SH-SY5Y (cell line): ENCODE results near the gene OR6B1.

Experiments
- GATA2 ChIP-seq: IDR thresholded peaks from 2 replicates; pipeline ENCODE4 v1.6.1; 2011; ENCODE audit warnings: mild to moderate bottlenecking, low read depth, low read length
- GATA3 ChIP-seq: IDR thresholded peaks from 2 replicates; pipeline ENCODE4 v1.6.1; 2011; ENCODE audit warnings: low read depth, mild to moderate bottlenecking, low read length, moderate library complexity

OR6B1 gene

GRCh38 chr7:144000020-144000419 is at the start of gene OR6B1:
Gene OR6B1 (plus strand): TSS chr7:144000320. CDS start chr7:144003997, 3,677 bp downstream.
- TF ChIP-seq GATA2 (no peak), GATA3 (no peak)

DNA sequence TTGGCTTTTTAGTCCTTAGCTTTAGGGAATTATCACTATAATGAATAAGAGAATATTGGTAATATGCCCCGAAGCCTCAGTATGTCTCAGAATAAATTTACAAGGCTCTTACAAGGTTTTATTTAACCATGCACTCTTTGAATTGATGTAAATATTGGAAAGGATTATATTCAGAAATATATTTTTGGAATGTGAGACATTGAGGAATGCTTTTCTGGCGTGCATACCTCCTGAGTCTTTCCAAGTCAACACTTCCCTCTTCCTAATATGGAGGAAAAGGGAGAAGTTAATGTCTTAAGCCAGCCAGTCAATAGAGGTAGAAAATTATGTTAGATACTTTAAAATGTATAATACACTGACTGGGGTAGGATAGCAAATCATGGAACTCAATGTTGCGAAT is 46.7 kb upstream of the OR6B1 start:
- TF ChIP-seq GATA3 (no peak), GATA2 (no peak)

- TF ChIP-seq GATA2 (no peak), GATA3 (no peak)
Observed at GRCh38 chr7:143954135-143954534, 46.0 kb upstream of the OR6B1 start.

- TF ChIP-seq GATA3 (no peak), GATA2 (no peak)
Observed at GRCh38 chr7:143954544-143954943, 45.6 kb upstream of the OR6B1 start, which contains the start of gene OR2F1. Gene OR2F1 (plus strand): TSS chr7:143954844. CDS start chr7:143959971, 5,127 bp downstream.

GRCh38 chr7:143958781-143959180 is 41.3 kb upstream of the OR6B1 start:
- TF ChIP-seq GATA2 (no peak), GATA3 (no peak)

DNA sequence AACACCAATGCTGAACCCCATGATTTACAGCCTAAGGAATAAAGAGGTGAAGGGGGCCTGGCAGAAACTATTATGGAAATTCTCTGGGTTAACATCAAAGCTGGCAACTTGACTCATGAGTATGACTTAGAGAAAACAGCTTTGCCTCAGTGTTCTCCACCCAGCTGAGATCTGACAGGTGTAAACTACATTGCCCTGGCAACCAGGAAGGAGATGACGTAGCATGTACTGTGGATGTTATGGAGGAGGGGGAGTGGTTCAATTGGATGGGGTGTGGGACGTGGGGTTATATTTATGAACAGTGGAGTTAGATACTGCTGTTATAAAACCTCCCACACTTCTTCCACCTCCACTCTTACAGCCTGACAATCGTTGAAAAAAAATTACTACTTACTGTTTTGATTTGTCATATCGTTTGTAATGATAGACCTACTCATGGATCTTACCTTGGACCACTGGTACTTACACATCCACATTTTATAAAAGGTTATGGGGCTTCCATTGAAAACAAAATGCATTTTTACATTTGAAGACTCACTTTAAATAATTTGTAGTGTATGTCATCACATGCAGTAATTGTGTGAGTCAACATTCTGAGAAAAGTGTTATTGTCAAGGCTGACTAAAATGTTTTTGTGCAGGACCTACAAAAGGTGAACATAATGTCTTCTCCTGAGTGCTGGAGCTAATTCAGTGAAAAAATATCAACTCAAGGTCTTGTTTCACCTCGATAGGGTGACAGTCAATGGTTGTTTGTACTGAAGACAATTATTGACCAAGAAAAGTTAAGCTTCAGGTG is 39.1 kb upstream of the OR6B1 start:
- no peak for TF ChIP-seq GATA2
- TF ChIP-seq GATA3: no peak

GRCh38 chr7:143965280-143965679 is 34.8 kb upstream of the OR6B1 start:
- TF ChIP-seq GATA3 (no peak), GATA2 (no peak)

- TF ChIP-seq GATA2 (no peak), GATA3 (no peak)
Observed at GRCh38 chr7:143967398-143967797, 32.7 kb upstream of the OR6B1 start.

- TF ChIP-seq GATA3 (no peak), GATA2 (no peak)
Observed at GRCh38 chr7:143973870-143974416, 26.2 kb upstream of the OR6B1 start.

GRCh38 chr7:143974459-143974858 is 25.7 kb upstream of the OR6B1 start:
- TF ChIP-seq GATA2 (no peak), GATA3 (no peak)

DNA sequence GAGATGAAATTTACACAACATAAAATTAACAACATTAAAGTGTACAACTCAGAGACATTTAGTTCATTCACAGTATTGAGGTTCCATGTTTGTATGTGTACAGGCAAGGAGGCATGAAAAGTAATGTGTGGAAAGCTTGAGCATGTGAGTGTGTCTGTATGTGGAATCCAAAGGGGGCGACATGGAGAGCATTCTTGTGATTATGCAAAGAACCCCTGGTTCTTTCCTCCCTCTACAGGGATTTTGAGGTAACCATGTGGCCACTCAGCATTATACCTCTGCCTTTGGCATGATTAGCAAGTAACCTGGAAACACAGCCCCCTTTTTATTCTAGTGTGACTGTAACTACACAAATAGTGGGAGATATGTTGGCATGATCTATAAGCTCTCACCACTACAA is 24.5 kb upstream of the OR6B1 start:
- no peak for TF ChIP-seq GATA2
- TF ChIP-seq GATA3: no peak

DNA sequence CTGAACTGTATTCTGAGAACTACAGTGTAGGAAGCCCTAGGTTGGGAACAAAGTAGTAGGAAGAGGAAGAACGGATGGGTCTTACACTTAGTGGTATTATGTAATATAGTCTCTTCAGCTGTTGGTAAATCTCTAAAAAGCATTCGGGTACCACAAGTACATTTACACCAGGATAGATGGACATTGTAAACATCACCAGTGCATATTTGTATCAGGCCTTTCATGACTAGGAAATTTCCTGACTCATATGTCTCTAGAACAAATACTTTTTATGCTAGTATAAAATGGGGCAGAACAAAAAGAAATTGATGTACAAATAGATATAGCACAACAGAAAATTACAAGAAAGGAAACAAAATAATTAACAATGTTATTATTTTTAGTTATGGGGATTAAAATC is 21.5 kb upstream of the OR6B1 start:
- TF ChIP-seq GATA2 (no peak), GATA3 (no peak)

GRCh38 chr7:143979359-143979758 is 20.8 kb upstream of the OR6B1 start:
- TF ChIP-seq GATA3 (no peak), GATA2 (no peak)

DNA sequence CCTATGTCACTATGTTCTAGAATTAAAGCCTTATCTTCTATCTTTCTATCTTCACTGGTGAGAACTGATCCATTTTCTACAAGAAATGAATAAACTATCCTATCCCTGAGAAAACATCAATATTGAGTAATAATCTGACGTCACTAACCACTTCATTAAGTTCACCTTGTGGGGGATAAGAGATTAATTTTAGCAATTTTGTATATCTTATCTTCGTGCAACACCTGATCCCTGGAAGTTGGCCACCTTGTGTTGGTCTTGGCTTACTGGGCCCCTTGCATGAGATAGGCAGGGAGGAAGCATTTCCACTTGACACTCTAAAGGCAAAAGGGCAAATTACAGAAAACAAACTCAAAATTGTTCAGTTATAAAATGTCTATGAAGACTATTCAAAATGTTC is 20.1 kb upstream of the OR6B1 start:
- TF ChIP-seq GATA2: no peak
- TF ChIP-seq GATA3: no peak
